HepG2 (cell line): Measurements from ENCODE around the gene SERPINB6. TPM values are rescaled to one million over a fixed set of nuclear protein-coding genes. Genes with fewer than 3 reads are reported as not detected.
A peak's percentile ranks its signal among the peaks of the same experiment; 100 is the strongest.

Experiments used
- ATF7 ChIP-seq, 2 experiments: fragments of 450-650 bp in 1 of 2; sonication (generic) in 1 of 2; formaldehyde crosslinking in 1 of 2; IDR thresholded peaks; 2 replicates each; pipeline versions ENCODE4 v1.4.0 to v1.6.1; 2016 to 2020; ENCODE audit warnings: antibody characterized with exemption in 1 of 2, mild to moderate bottlenecking in 1 of 2, missing genetic modification reagents in 1 of 2
- EED ChIP-seq: sonication (generic); formaldehyde crosslinking; IDR thresholded peaks from 2 replicates; pipeline ENCODE4 v1.5.0; 2020; ENCODE audit warnings: mild to moderate bottlenecking, missing genetic modification reagents
- ELF3 ChIP-seq: IDR thresholded peaks from 2 replicates; pipeline ENCODE4 v1.6.1; 2016; ENCODE audit warnings: missing genetic modification reagents, missing compliant biosample characterization
- FOXJ3 ChIP-seq: sonication (generic); formaldehyde crosslinking; IDR thresholded peaks from 2 replicates; pipeline ENCODE4 v1.4.0; 2020; ENCODE audit warnings: missing genetic modification reagents, mild to moderate bottlenecking, borderline replicate concordance
- GTF2F1 ChIP-seq: fragments of 150-350 bp; IDR thresholded peaks from 2 replicates; pipeline ENCODE4 v1.6.1; 2014; ENCODE audit warnings: low read length
- HDAC2 ChIP-seq: sonication (generic); formaldehyde crosslinking; IDR thresholded peaks from 2 replicates; pipeline ENCODE4 v1.4.0; 2020; ENCODE audit warnings: missing genetic modification reagents
- KDM1A ChIP-seq: IDR thresholded peaks from 2 replicates; pipeline ENCODE4 v1.6.1; 2016; ENCODE audit warnings: missing compliant biosample characterization
- KLF6 ChIP-seq: IDR thresholded peaks from 2 replicates; pipeline ENCODE4 v1.8.0; 2016; ENCODE audit warnings: missing biosample characterization, missing genetic modification reagents
- LCORL ChIP-seq, 2 experiments: fragments of 450-650 bp in 1 of 2; sonication (generic) in 1 of 2; formaldehyde crosslinking in 1 of 2; IDR thresholded peaks; 2 replicates each; pipeline versions ENCODE4 v1.5.0 to v1.6.1; 2017 to 2020; ENCODE audit warnings: antibody characterized with exemption in 1 of 2, missing genetic modification reagents in 1 of 2
- MEIS2 ChIP-seq: sonication (generic); formaldehyde crosslinking; IDR thresholded peaks from 2 replicates; pipeline ENCODE4 v1.9.0; 2021; ENCODE audit warnings: mild to moderate bottlenecking, missing genetic modification reagents
- MXI1 ChIP-seq: IDR thresholded peaks from 3 replicates; pipeline ENCODE4 v1.6.1; 2012; ENCODE audit warnings: low read depth, low read length, inconsistent platforms, borderline replicate concordance
- NR2C2 ChIP-seq: sonication (generic); formaldehyde crosslinking; IDR thresholded peaks from 2 replicates; pipeline ENCODE4 v1.4.0; 2020; ENCODE audit warnings: missing genetic modification reagents, mild to moderate bottlenecking, moderate library complexity, borderline replicate concordance
- NR2F6 ChIP-seq, 2 experiments: IDR thresholded peaks; 2 replicates each; pipeline ENCODE4 v1.6.1; 2016; ENCODE audit warnings: antibody characterized with exemption in 1 of 2, mild to moderate bottlenecking in 1 of 2
- PHF5A ChIP-seq: IDR thresholded peaks from one replicate; pipeline ENCODE4 v1.6.1; 2018; ENCODE audit warnings: low read depth, missing genetic modification reagents; ENCODE audit not compliant: unreplicated experiment
- POLR2G ChIP-seq: fragments of 200-400 bp; formaldehyde crosslinking; IDR thresholded peaks from 2 replicates; pipeline ENCODE4 v1.6.1; 2018; ENCODE audit warnings: mild to moderate bottlenecking, low read depth, low read length, moderate library complexity
- SALL1 ChIP-seq: sonication (generic); formaldehyde crosslinking; IDR thresholded peaks from 2 replicates; pipeline ENCODE4 v1.8.0; 2022; ENCODE audit warnings: mild to moderate bottlenecking, missing genetic modification reagents
- SAP130 ChIP-seq: IDR thresholded peaks from 2 replicates; pipeline ENCODE4 v1.6.1; 2016; ENCODE audit warnings: low read depth
- SIX1 ChIP-seq: sonication (generic); formaldehyde crosslinking; IDR thresholded peaks from 2 replicates; pipeline ENCODE4 v1.4.0; 2020; ENCODE audit warnings: missing genetic modification reagents, borderline replicate concordance
- SMAD9 ChIP-seq: sonication (generic); formaldehyde crosslinking; IDR thresholded peaks from 2 replicates; pipeline ENCODE4 v1.5.1; 2020; ENCODE audit warnings: mild to moderate bottlenecking, missing genetic modification reagents
- YEATS2 ChIP-seq: sonication (generic); formaldehyde crosslinking; IDR thresholded peaks from 2 replicates; pipeline ENCODE4 v1.4.0; 2020; ENCODE audit warnings: missing genetic modification reagents, borderline replicate concordance
- ZEB1 ChIP-seq: IDR thresholded peaks from 2 replicates; pipeline ENCODE4 v1.6.1; 2012; ENCODE audit warnings: mild to moderate bottlenecking, low read depth, inconsistent platforms; ENCODE audit not compliant: insufficient replicate concordance
- ZFY ChIP-seq: sonication (generic); formaldehyde crosslinking; IDR thresholded peaks from 2 replicates; pipeline ENCODE4 v1.4.0; 2020; ENCODE audit warnings: missing genetic modification reagents
- ZMAT3 ChIP-seq: sonication (generic); formaldehyde crosslinking; conservative IDR thresholded peaks from 2 replicates; pipeline ENCODE4 v1.7.0; 2021; ENCODE audit warnings: missing genetic modification reagents
- ZNF264 ChIP-seq: sonication (generic); formaldehyde crosslinking; IDR thresholded peaks from 2 replicates; pipeline ENCODE4 v1.4.0; 2020; ENCODE audit warnings: missing genetic modification reagents
- ZNF563 ChIP-seq: sonication (generic); formaldehyde crosslinking; IDR thresholded peaks from 2 replicates; pipeline ENCODE4 v1.8.0; 2022; ENCODE audit warnings: mild to moderate bottlenecking, moderate library complexity, missing genetic modification reagents
- ZNF761 ChIP-seq: sonication (generic); formaldehyde crosslinking; conservative IDR thresholded peaks from 2 replicates; pipeline ENCODE4 v1.4.0; 2020; ENCODE audit warnings: mild to moderate bottlenecking, missing genetic modification reagents
- ZNF777 ChIP-seq: sonication (generic); formaldehyde crosslinking; IDR thresholded peaks from 2 replicates; pipeline ENCODE4 v1.4.0; 2020; ENCODE audit warnings: missing genetic modification reagents
- ZSCAN20 ChIP-seq: sonication (generic); formaldehyde crosslinking; IDR thresholded peaks from 2 replicates; pipeline ENCODE4 v1.4.0; 2020; ENCODE audit warnings: missing genetic modification reagents, mild to moderate bottlenecking, borderline replicate concordance
- polyA plus RNA-seq, 8 experiments: library from polyadenylated mRNA; depleted of rRNA in 3 of 8; stranded (reverse) in 7 of 8; unstranded in 1 of 8; fragments of >200 nt; fragmentation: Illumina TruSeq in 4 of 8; extraction: Trizol in 4 of 8; gene quantifications; 2 replicates each; pipeline versions ENCODE4 v1.2.1 to v1.2.3, GENCODE V29; 2011 to 2016; ENCODE audit warnings: low read depth in 4 of 8, missing spikeins in 1 of 8, mixed read lengths in 1 of 8; ENCODE audit not compliant: insufficient read depth in 1 of 8
- total RNA-seq, 5 experiments: library from RNA; depleted of rRNA; stranded (reverse); fragments of >200 nt; fragmentation: Illumina TruSeq; extraction: Trizol; gene quantifications; 2 replicates each; pipeline ENCODE4 v1.2.3, GENCODE V29; 2016; ENCODE audit warnings: low read depth in 1 of 5
- TF ChIP-seq, protein P1 (sequence below): sonication (generic); formaldehyde crosslinking; IDR thresholded peaks from 2 replicates; pipeline ENCODE4 v1.4.0; 2020; ENCODE audit warnings: missing genetic modification reagents, mild to moderate bottlenecking, borderline replicate concordance
- TF ChIP-seq, protein P2 (sequence below): sonication (generic); formaldehyde crosslinking; IDR thresholded peaks from 2 replicates; pipeline ENCODE4 v1.4.0; 2020; ENCODE audit warnings: missing genetic modification reagents

Gene SERPINB6
- total and polyA plus RNA-seq, 2 of the 13 experiments (the other 11 are each of a cell fraction or from before 2014, with no cell fraction given) = 38.2 to 61.3 TPM

- TF ChIP-seq NR2F6 (IDR thresholded peaks at IDR 0.05) = peak; percentile 91
- peak; percentile 91 for TF ChIP-seq NR2F6 (CRISPR knock-in tag; IDR thresholded peaks at IDR 0.05)
- peak; percentile 61 for TF ChIP-seq ZNF264 (CRISPR knock-in tag)
- peak; percentile 72; the same call in 1 of the 2 replicates for TF ChIP-seq ELF3 (CRISPR knock-in tag)
- TF ChIP-seq FOXJ3 (CRISPR knock-in tag) = peak; percentile 93
- 0 out of 2 replicates have a peak, but pooled peaks have one; percentile 37 for TF ChIP-seq ZNF563
- TF ChIP-seq, protein P1, sequence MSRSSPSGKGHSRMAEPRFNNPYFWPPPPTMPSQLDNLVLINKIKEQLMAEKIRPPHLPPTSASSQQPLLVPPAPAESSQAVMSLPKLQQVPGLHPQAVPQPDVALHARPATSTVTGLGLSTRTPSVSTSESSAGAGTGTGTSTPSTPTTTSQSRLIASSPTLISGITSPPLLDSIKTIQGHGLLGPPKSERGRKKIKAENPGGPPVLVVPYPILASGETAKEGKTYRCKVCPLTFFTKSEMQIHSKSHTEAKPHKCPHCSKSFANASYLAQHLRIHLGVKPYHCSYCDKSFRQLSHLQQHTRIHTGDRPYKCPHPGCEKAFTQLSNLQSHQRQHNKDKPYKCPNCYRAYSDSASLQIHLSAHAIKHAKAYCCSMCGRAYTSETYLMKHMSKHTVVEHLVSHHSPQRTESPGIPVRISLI (CRISPR knock-in tag) = peak; percentile 65; the same call in 1 of the 2 replicates
- TF ChIP-seq KDM1A = 0 out of 2 replicates have a peak, but pooled peaks have one; percentile 7
- no peak for TF ChIP-seq KLF6 (CRISPR knock-in tag)
- no peak for TF ChIP-seq ZMAT3
- TF ChIP-seq PHF5A (CRISPR knock-in tag) = peak; percentile 64
- no peak for TF ChIP-seq POLR2G
- no peak for TF ChIP-seq ZNF777 (CRISPR knock-in tag)
- peak; percentile 85 for TF ChIP-seq SAP130
- no peak for TF ChIP-seq ATF7 (IDR thresholded peaks at IDR 0.05)
- 0 out of 2 replicates have a peak, but pooled peaks have one; percentile 22 for TF ChIP-seq ATF7 (CRISPR knock-in tag; IDR thresholded peaks at IDR 0.05)
- TF ChIP-seq ZNF761 (CRISPR knock-in tag) = 0 out of 2 replicates have a peak, but pooled peaks have one; percentile 67
- TF ChIP-seq HDAC2 (CRISPR knock-in tag) = peak; percentile 88
- TF ChIP-seq MEIS2 (CRISPR knock-in tag) = peak; percentile 74
- TF ChIP-seq, protein P2, sequence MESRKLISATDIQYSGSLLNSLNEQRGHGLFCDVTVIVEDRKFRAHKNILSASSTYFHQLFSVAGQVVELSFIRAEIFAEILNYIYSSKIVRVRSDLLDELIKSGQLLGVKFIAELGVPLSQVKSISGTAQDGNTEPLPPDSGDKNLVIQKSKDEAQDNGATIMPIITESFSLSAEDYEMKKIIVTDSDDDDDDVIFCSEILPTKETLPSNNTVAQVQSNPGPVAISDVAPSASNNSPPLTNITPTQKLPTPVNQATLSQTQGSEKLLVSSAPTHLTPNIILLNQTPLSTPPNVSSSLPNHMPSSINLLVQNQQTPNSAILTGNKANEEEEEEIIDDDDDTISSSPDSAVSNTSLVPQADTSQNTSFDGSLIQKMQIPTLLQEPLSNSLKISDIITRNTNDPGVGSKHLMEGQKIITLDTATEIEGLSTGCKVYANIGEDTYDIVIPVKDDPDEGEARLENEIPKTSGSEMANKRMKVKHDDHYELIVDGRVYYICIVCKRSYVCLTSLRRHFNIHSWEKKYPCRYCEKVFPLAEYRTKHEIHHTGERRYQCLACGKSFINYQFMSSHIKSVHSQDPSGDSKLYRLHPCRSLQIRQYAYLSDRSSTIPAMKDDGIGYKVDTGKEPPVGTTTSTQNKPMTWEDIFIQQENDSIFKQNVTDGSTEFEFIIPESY (CRISPR knock-in tag) = peak; percentile 54; the same call in 1 of the 2 replicates
- no peak for TF ChIP-seq LCORL (IDR thresholded peaks at IDR 0.05)
- peak; percentile 54; the same call in 1 of the 2 replicates for TF ChIP-seq LCORL (CRISPR knock-in tag; IDR thresholded peaks at IDR 0.05)
- TF ChIP-seq SMAD9 (CRISPR knock-in tag) = no peak
- peak; percentile 40; the same call in 1 of the 2 replicates for TF ChIP-seq ZFY (CRISPR knock-in tag)
- TF ChIP-seq SALL1 (CRISPR knock-in tag) = peak; percentile 100
- TF ChIP-seq SIX1 = peak; percentile 80
- peak; percentile 73 for TF ChIP-seq ZEB1
- TF ChIP-seq MXI1 = peak; percentile 64; the same call in 1 of the 3 replicates
- peak; percentile 84 for TF ChIP-seq NR2C2
- TF ChIP-seq GTF2F1 = no peak
- TF ChIP-seq ZSCAN20 (CRISPR knock-in tag) = no peak
- no peak; the same call in 1 of the 2 replicates for TF ChIP-seq YEATS2 (CRISPR knock-in tag)
- TF ChIP-seq EED (CRISPR knock-in tag) = no peak
Measured at GRCh38 chr6:2993755-2994317, 22.5 kb upstream of the SERPINB6 start (continued).
